ENCODE results near the gene SALL1.

Gene SALL1

GRCh38 chr16:51111759-51112158 lies 39.3 kb downstream of the SALL1 start:
- DNase-seq (ENCODE audit: low read depth), result no peak

GRCh38 chr16:51110700-51111157 lies 40.3 kb downstream of the SALL1 start:
- DNase-seq (ENCODE audit: low read depth), result no peak

GRCh38 chr16:51109173-51109572 lies 41.9 kb downstream of the SALL1 start:
- DNase-seq (ENCODE audit: low read depth), result no peak

DNA sequence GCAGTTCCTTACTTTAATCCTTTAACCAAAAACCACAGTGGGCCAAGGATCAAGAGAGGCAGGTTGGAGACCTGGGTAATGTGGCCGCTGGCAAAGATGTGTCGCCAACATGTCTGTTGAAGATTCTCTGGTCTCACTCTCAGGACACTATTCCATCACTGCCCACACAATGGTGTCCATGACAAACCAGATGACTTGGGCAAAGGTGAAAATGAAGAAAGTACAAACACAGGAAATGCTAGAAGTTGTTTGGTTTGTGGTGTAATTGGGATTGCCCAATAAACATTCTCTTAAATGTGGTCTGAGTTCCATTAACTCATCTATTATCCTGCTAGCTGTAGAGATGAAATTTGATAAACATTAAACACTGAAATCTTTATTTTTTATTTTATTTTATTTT lies 43.3 kb downstream of the SALL1 start:
- no peak for DNase-seq (ENCODE audit: low read depth)

DNA sequence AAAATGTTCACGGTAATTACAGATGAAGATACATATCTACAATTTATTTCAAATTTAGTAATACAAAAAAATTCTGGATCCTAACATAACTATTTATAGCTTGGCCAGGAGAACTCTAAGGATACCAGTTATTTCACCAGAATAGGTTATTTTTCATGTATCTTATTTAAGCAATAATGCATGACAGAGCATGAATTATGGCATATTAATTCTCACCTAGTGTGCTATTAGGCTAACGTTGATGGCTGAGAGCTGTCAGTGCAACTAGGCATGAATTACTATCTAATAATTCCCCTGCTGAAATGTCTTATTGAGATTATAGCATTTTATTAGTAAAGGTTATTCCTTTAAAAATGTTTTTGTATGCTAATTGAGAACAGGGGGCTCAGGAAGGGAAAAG lies 44.5 kb downstream of the SALL1 start:
- DNase-seq (ENCODE audit: low read depth), result no peak

DNA sequence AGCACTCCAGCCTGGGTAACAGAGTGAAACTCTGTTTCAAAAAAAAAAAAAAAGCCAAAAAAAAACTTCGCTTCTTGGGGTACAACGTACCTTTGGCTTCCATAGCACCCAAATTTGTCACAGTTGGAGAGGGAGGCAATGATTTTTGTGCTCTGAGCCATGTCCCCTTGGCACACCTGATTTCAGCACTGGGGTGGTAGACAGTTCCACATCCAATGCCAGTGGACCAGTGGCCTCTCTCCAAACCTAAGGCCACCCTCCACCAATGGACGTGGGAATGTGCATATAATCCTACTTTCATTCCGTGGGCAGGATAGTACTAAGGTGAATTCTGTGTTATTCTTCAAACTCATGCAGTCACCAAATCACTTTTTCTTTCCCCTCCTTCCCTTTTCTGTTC lies 47.5 kb downstream of the SALL1 start:
- no peak for DNase-seq (ENCODE audit: low read depth)

GRCh38 chr16:51097729-51098128 lies 53.3 kb downstream of the SALL1 start:
- DNase-seq (ENCODE audit: low read depth), result no peak

GRCh38 chr16:51095890-51096626 lies 55.0 kb downstream of the SALL1 start:
- DNase-seq (ENCODE audit: low read depth), result no peak

DNA sequence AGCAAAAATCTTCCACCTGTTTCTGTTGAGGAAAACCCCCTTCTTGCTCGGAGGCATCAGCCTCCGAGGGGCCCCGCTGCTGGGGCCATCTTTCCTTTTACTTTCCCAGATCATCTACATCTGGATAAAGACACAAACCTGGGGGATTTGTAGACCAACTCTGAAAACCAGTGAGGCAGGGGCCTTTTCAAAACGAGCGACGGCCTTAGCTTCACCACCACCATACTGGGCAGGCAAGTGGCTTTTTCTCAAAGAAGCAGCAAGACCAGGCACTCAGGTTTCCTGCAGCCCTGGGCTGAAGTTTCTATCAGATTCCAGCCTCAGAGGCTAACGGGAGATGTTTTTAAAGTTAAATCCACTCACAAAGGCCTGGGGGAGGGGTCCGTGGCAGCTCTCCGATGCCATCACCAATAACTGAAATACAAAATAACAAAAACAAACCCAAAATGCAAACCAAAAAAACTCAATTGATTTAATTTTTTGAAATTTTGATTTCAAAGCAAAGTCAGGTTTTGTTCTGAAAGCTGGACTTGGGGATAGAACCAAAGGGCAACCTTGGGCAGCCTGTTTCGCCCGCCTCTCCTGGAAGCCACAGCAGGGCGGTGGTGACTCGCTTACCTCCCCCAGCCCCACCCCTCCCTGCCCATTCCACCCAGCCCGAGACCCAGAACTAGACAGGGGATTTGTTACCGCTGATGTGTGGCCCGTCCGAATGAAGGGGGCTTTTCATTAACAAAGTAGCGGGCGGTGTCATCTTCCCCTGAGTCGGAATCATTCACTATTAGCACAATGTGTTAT lies 55.8 kb downstream of the SALL1 start:
- no peak for DNase-seq (ENCODE audit: low read depth)

- DNase-seq (ENCODE audit: low read depth), result no peak
These were observed 57.3 kb downstream of the SALL1 start for GRCh38 chr16:51093726-51094280.

All from non-pigmented ciliary epithelial cell (primary cell).